Measurements from ENCODE around the gene IRX2.

Gene IRX2

GRCh38 chr5:2741956-2742355 is 9.5 kb downstream of the IRX2 start:
- no peak for DNase-seq (ENCODE audit: low read depth in 1 of 2, low spot score in 1 of 2)

- DNase-seq (ENCODE audit: low read depth in 1 of 2, low spot score in 1 of 2), result no peak
Measured at GRCh38 chr5:2740876-2741555, 10.5 kb downstream of the IRX2 start.

- DNase-seq (ENCODE audit: low read depth in 1 of 2, low spot score in 1 of 2), result no peak
Measured at GRCh38 chr5:2740051-2740875, 11.2 kb downstream of the IRX2 start.

GRCh38 chr5:2739360-2740050 is 12.0 kb downstream of the IRX2 start:
- DNase-seq (ENCODE audit: low read depth in 1 of 2, low spot score in 1 of 2), result no peak

- DNase-seq (ENCODE audit: low read depth in 1 of 2, low spot score in 1 of 2), result no peak
Measured at GRCh38 chr5:2738700-2739359, 12.6 kb downstream of the IRX2 start.

GRCh38 chr5:2738156-2738699 is 13.2 kb downstream of the IRX2 start:
- no peak for DNase-seq (ENCODE audit: low read depth in 1 of 2, low spot score in 1 of 2)

GRCh38 chr5:2737273-2738155 is 14.0 kb downstream of the IRX2 start:
- no peak for DNase-seq (ENCODE audit: low read depth in 1 of 2, low spot score in 1 of 2)

GRCh38 chr5:2736872-2737271 is 14.6 kb downstream of the IRX2 start:
- DNase-seq (ENCODE audit: low read depth in 1 of 2, low spot score in 1 of 2), result no peak

- DNase-seq (ENCODE audit: low read depth in 1 of 2, low spot score in 1 of 2), result no peak
Measured at GRCh38 chr5:2735996-2736395, 15.5 kb downstream of the IRX2 start.

- DNase-seq (ENCODE audit: low read depth in 1 of 2, low spot score in 1 of 2), result no peak
Measured at GRCh38 chr5:2732850-2733249, 18.6 kb downstream of the IRX2 start.

- DNase-seq (ENCODE audit: low read depth in 1 of 2, low spot score in 1 of 2), result no peak
Measured at GRCh38 chr5:2732004-2732403, 19.5 kb downstream of the IRX2 start.

GRCh38 chr5:2729189-2729588 is 22.3 kb downstream of the IRX2 start:
- DNase-seq (ENCODE audit: low read depth in 1 of 2, low spot score in 1 of 2), result no peak

GRCh38 chr5:2727550-2727949 is 23.9 kb downstream of the IRX2 start:
- DNase-seq (ENCODE audit: low read depth in 1 of 2, low spot score in 1 of 2), result no peak

- DNase-seq (ENCODE audit: low read depth in 1 of 2, low spot score in 1 of 2), result no peak
Measured at GRCh38 chr5:2725980-2726765, 25.3 kb downstream of the IRX2 start.

GRCh38 chr5:2724831-2725230 is 26.6 kb downstream of the IRX2 start:
- no peak for DNase-seq (ENCODE audit: low read depth in 1 of 2, low spot score in 1 of 2)

GRCh38 chr5:2724031-2724581 is 27.4 kb downstream of the IRX2 start:
- no peak for DNase-seq (ENCODE audit: low read depth in 1 of 2, low spot score in 1 of 2)

- DNase-seq (ENCODE audit: low read depth in 1 of 2, low spot score in 1 of 2), result no peak
Measured at GRCh38 chr5:2722901-2723300, 28.6 kb downstream of the IRX2 start.

- DNase-seq (ENCODE audit: low read depth in 1 of 2, low spot score in 1 of 2), result no peak
Measured at GRCh38 chr5:2721385-2722138, 29.9 kb downstream of the IRX2 start.
